Measurements from ENCODE around the gene OGDH. TPM values are rescaled to one million over a fixed set of nuclear protein-coding genes. Genes with fewer than 3 reads are reported as not detected.
A peak's percentile ranks its signal among the peaks of the same experiment; 100 is the strongest.

Gene OGDH
- total and polyA plus RNA-seq, 2 of the 4 experiments (the other 2 are of a cell fraction) = 47.4 to 56.5 TPM

- peak within 1 kb of the TSS; percentile 88 for H2BK5ac ChIP-seq (ENCODE audit: low read depth, low read length, poor library complexity, severe bottlenecking)
- peak within 1 kb of the TSS; percentile 4; the same call in 1 of the 3 replicates for H2BK15ac ChIP-seq (ENCODE audit: low read depth, low read length)
- peak within 1 kb of the TSS; percentile 90 for H3K27ac ChIP-seq (ENCODE audit: insufficient read depth, low read length)
- DNase-seq = peak; percentile 98
- peak within 1 kb of the TSS; percentile 96 for H2AK5ac ChIP-seq (ENCODE audit: low read depth, low read length)
- no peaks in the 10 kb centered on the region for H3K9me3 ChIP-seq (ENCODE audit: control insufficient read depth, insufficient read depth, low read length)
- ATAC-seq (ENCODE audit: low read depth) = peak; percentile 98
- H3K18ac ChIP-seq (ENCODE audit: low read depth, low read length) = peak within 1 kb of the TSS; percentile 85
- no peaks in the 10 kb centered on the region for H3K27me3 ChIP-seq (ENCODE audit: control insufficient read depth, insufficient read depth, low read length)
- peak within 1 kb of the TSS; percentile 86 for H3K4ac ChIP-seq (ENCODE audit: low read depth, low read length)
- H2BK120ac ChIP-seq (ENCODE audit: low read depth, low read length) = peak within 1 kb of the TSS; percentile 9; the same call in 1 of the 2 replicates
- no peaks in the 10 kb centered on the region for H4K20me1 ChIP-seq (ENCODE audit: insufficient read depth, low read length)
- peak within 1 kb of the TSS; percentile 60 to 96 for H4K8ac ChIP-seq (ENCODE audit: low read depth in 2 of 2, low read length in 2 of 2)
- peak within 1 kb of the TSS; percentile 90 for H2AFZ ChIP-seq (replicated peaks; ENCODE audit: low read length, poor library complexity)
- H3K79me1 ChIP-seq (ENCODE audit: low read depth in 1 of 2, low read length in 2 of 2) = peaks cover 18 to 32% of the 10 kb centered on the region in 2 experiments
- POLR2A ChIA-PET (ENCODE audit: unreplicated experiment) = interaction anchor here (0.6 kb wide), 1 partner anchor 110 kb away, joined by 3 read pairs; no protein-coding TSS in a partner anchor
- peaks cover 4% of the 10 kb centered on the region for H3K9me1 ChIP-seq (ENCODE audit: insufficient read depth, low read length)
- CTCF ChIA-PET = interaction anchor here (1.1 kb wide), 1 partner anchor 16 kb away, joined by 4 read pairs; no protein-coding TSS in a partner anchor
- peak within 1 kb of the TSS; percentile 94 for H3K9ac ChIP-seq (ENCODE audit: low read depth, low read length)
- peaks cover 8% of the 10 kb centered on the region for H3K4me1 ChIP-seq (ENCODE audit: control insufficient read depth, insufficient read depth, low read length)
- no TSS peak for BruUV-seq (replicated peaks)
- peak within 1 kb of the TSS; percentile 98 for H3K4me2 ChIP-seq (ENCODE audit: low read depth, low read length)
- H3K4me3 ChIP-seq (ENCODE audit: insufficient read depth, low read depth, low read length) = peak within 1 kb of the TSS; percentile 91
- in situ Hi-C loops (cut with MboI; ENCODE audit: low sequenced_read_pairs) = no loop called here
- H3K14ac ChIP-seq (replicated peaks; ENCODE audit: low read depth, low read length) = peak within 1 kb of the TSS; percentile 95
- H3K56ac ChIP-seq (ENCODE audit: extremely low read depth, insufficient read depth, low read length) = peak within 1 kb of the TSS; percentile 87
- intact Hi-C loops (cut with micrococcal nuclease) = no loop called here
- H3K23ac ChIP-seq (ENCODE audit: low read depth, low read length) = peak within 1 kb of the TSS; percentile 78
- peaks cover 15% of the 10 kb centered on the region for H3K36me3 ChIP-seq (ENCODE audit: control insufficient read depth, insufficient read depth, low read length)
- no peak within 1 kb of the TSS for H2BK20ac ChIP-seq (ENCODE audit: low read depth, low read length)
- 0% methylated on average over 42 of the region's 71 CpGs; no CpG with 5 or more reads in 1 of the 2 experiments for WGBS, 2 experiments (ENCODE audit: extremely low coverage in 2 of 2, insufficient read length in 1 of 2)
- peak within 1 kb of the TSS; percentile 85 for H4K91ac ChIP-seq (ENCODE audit: insufficient read depth, low read depth, low read length)
- dilution Hi-C loops (cut with HindIII; ENCODE audit: low sequenced_read_pairs, unreplicated experiment) = no loop called here
- peak within 1 kb of the TSS; percentile 99 for H2AK9ac ChIP-seq (replicated peaks; ENCODE audit: low read depth, low read length, poor library complexity)
- peak within 1 kb of the TSS; percentile 96 for H4K5ac ChIP-seq (ENCODE audit: low read depth, low read length)
- TF ChIP-seq MAFK (IDR thresholded peaks at IDR 0.05; ENCODE audit: low read depth, low read length) (peak; percentile 70), MAZ (IDR thresholded peaks at IDR 0.05; ENCODE audit: borderline replicate concordance, low read depth, low read length) (peak; percentile 94; the same call in 1 of the 2 replicates), CHD1 (IDR thresholded peaks at IDR 0.05; ENCODE audit: low read depth, low read length) (no peak), FOS (IDR thresholded peaks at IDR 0.05; ENCODE audit: low read depth, low read length) (no peak), NFE2L2 (IDR thresholded peaks at IDR 0.05; ENCODE audit: low read depth, low read length) (0 out of 2 replicates have a peak, but pooled peaks have one; percentile 28), POLR2A (IDR thresholded peaks at IDR 0.05; ENCODE audit: low read depth, low read length) (peak; percentile 73), BHLHE40 (IDR thresholded peaks at IDR 0.05; ENCODE audit: low read depth, low read length) (no peak), USF2 (IDR thresholded peaks at IDR 0.05; ENCODE audit: low read depth, low read length) (no peak), CEBPB (IDR thresholded peaks at IDR 0.05; ENCODE audit: low read depth, low read length) (no peak), MXI1 (IDR thresholded peaks at IDR 0.05; ENCODE audit: borderline replicate concordance, low read depth, low read length) (peak; percentile 42; the same call in 1 of the 2 replicates), CTCF (conservative IDR thresholded peaks at IDR 0.05; ENCODE audit: low read depth, low read length) (no peak), RFX5 (IDR thresholded peaks at IDR 0.05; ENCODE audit: low read depth, low read length) (no peak), SMC3 (IDR thresholded peaks at IDR 0.05; ENCODE audit: low read depth, low read length) (no peak), RCOR1 (IDR thresholded peaks at IDR 0.05; ENCODE audit: insufficient replicate concordance, low read length) (peak; percentile 68), RAD21 (IDR thresholded peaks at IDR 0.05; ENCODE audit: low read length) (no peak)
Measured at GRCh38 chr7:44581879-44582603, 24.4 kb upstream of the OGDH start, which contains the start of gene TMED4. TMED4 (minus strand) TSS chr7:44582231; CDS start chr7:44582206, 25 bp downstream.

Data from IMR-90 (cell line).